T-helper 17 cell (primary cell): Measurements from ENCODE around the gene ENTREP1. TPM values are rescaled to one million over a fixed set of nuclear protein-coding genes. Genes with fewer than 3 reads are reported as not detected.

Experiments
- ATAC-seq: fragments of 150-1000 bp; cut with Tn5 transposase; 2 replicates; pipeline ENCODE4 v1.10.0; 2021; ENCODE audit warnings: mild to moderate bottlenecking, moderate library complexity
- DNase-seq, 3 donors: peaks; one replicate each; pipeline versions ENCODE4 v3.0.0 to v3.0.0-alpha.2; 2020 to 2021
- H3K9me3 ChIP-seq: one replicate; pipeline ENCODE4 v1.7.0; 2013; ENCODE audit warnings: low read length, mild to moderate bottlenecking; ENCODE audit not compliant: control insufficient read depth, poor library complexity, severe bottlenecking
- H3K27ac Mint-ChIP-seq: one replicate; pipeline ENCODE4 v1.8.0; 2022; ENCODE audit warnings: mild to moderate bottlenecking, moderate library complexity, mixed read lengths
- H3K27me3 Mint-ChIP-seq: one replicate; pipeline ENCODE4 v1.8.0; 2022; ENCODE audit warnings: mixed read lengths
- H3K36me3 Mint-ChIP-seq: one replicate; pipeline ENCODE4 v1.8.0; 2022; ENCODE audit warnings: low read depth, mixed read lengths
- H3K4me1 Mint-ChIP-seq: one replicate; pipeline ENCODE4 v1.8.0; 2022; ENCODE audit warnings: mild to moderate bottlenecking, mixed read lengths
- H3K4me3 Mint-ChIP-seq: one replicate; pipeline ENCODE4 v1.8.0; 2022; ENCODE audit warnings: mild to moderate bottlenecking, moderate library complexity, mixed read lengths
- total RNA-seq, 4 donors: library from RNA in 2 of 4; stranded (reverse) in 2 of 4; gene quantifications; one replicate each; pipeline ENCODE4 v1.2.3 and lab custom pipeline; 2022 to 2026

Gene ENTREP1
- total RNA-seq, 2 donors from 2014 or later: 0.77 TPM; not detected in 1

- DNase-seq (no peak), ATAC-seq (no peak)
- no peaks in the 10 kb centered on the region for H3K9me3 ChIP-seq
- Mint-ChIP-seq H3K27me3 (peaks cover 21% of the 10 kb centered on the region), H3K4me1 (no peaks in the 10 kb centered on the region), H3K4me3 (no peak overlapping the region), H3K27ac (no peak overlapping the region), H3K36me3 (no peaks in the 10 kb centered on the region)
These were observed 32.8 kb downstream of the ENTREP1 start for GRCh38 chr9:69357821-69358220.

GRCh38 chr9:69363191-69363590 is 38.2 kb downstream of the ENTREP1 start:
- DNase-seq: no peak
- Mint-ChIP-seq H3K4me1 (no peaks in the 10 kb centered on the region), H3K27me3 (peaks cover 35% of the 10 kb centered on the region), H3K27ac (no peak overlapping the region), H3K36me3 (no peaks in the 10 kb centered on the region), H3K4me3 (no peak overlapping the region)
- H3K9me3 ChIP-seq: no peaks in the 10 kb centered on the region
- ATAC-seq: no peak

- no peaks in the 10 kb centered on the region for H3K36me3 Mint-ChIP-seq
- ATAC-seq: no peak
- peaks cover 44% of the 10 kb centered on the region for H3K27me3 Mint-ChIP-seq
- no peaks in the 10 kb centered on the region for H3K4me1 Mint-ChIP-seq
- no peak overlapping the region for H3K27ac Mint-ChIP-seq
- H3K4me3 Mint-ChIP-seq: no peak overlapping the region
- no peaks in the 10 kb centered on the region for H3K9me3 ChIP-seq
- DNase-seq: no peak
These were observed 39.6 kb downstream of the ENTREP1 start for GRCh38 chr9:69364510-69365150.

- H3K4me3 Mint-ChIP-seq: no peak overlapping the region
- H3K27ac Mint-ChIP-seq: no peak overlapping the region
- H3K9me3 ChIP-seq: no peaks in the 10 kb centered on the region
- no peaks in the 10 kb centered on the region for H3K36me3 Mint-ChIP-seq
- DNase-seq (no peak), ATAC-seq (no peak)
- H3K27me3 Mint-ChIP-seq: peaks cover 43% of the 10 kb centered on the region
- H3K4me1 Mint-ChIP-seq: no peaks in the 10 kb centered on the region
These were observed 45.4 kb downstream of the ENTREP1 start for GRCh38 chr9:69370430-69370829.

GRCh38 chr9:69371001-69371400 is 46.0 kb downstream of the ENTREP1 start:
- no peak overlapping the region for H3K4me3 Mint-ChIP-seq
- DNase-seq (no peak), ATAC-seq (no peak)
- no peaks in the 10 kb centered on the region for H3K4me1 Mint-ChIP-seq
- H3K27me3 Mint-ChIP-seq: peaks cover 40% of the 10 kb centered on the region
- no peak overlapping the region for H3K27ac Mint-ChIP-seq
- no peaks in the 10 kb centered on the region for H3K36me3 Mint-ChIP-seq
- H3K9me3 ChIP-seq: no peaks in the 10 kb centered on the region

- peaks cover 52% of the 10 kb centered on the region for H3K27me3 Mint-ChIP-seq
- ATAC-seq (no peak), DNase-seq (no peak)
- H3K36me3 Mint-ChIP-seq: no peaks in the 10 kb centered on the region
- no peak overlapping the region for H3K27ac Mint-ChIP-seq
- H3K4me3 Mint-ChIP-seq: no peak overlapping the region
- no peaks in the 10 kb centered on the region for H3K9me3 ChIP-seq
- H3K4me1 Mint-ChIP-seq: no peaks in the 10 kb centered on the region
These were observed 51.6 kb downstream of the ENTREP1 start for GRCh38 chr9:69376651-69377050.

- ATAC-seq (no peak), DNase-seq (no peak)
- peaks cover 58% of the 10 kb centered on the region for H3K27me3 Mint-ChIP-seq
- H3K4me1 Mint-ChIP-seq: no peaks in the 10 kb centered on the region
- no peak overlapping the region for H3K4me3 Mint-ChIP-seq
- H3K36me3 Mint-ChIP-seq: no peaks in the 10 kb centered on the region
- peak overlapping the region; percentile 43 for H3K27ac Mint-ChIP-seq
- H3K9me3 ChIP-seq: no peaks in the 10 kb centered on the region
These were observed 52.3 kb downstream of the ENTREP1 start for GRCh38 chr9:69377291-69377690.

GRCh38 chr9:69377981-69378380 is 53.0 kb downstream of the ENTREP1 start:
- DNase-seq: no peak
- ATAC-seq: no peak
- Mint-ChIP-seq H3K4me1 (no peaks in the 10 kb centered on the region), H3K36me3 (no peaks in the 10 kb centered on the region), H3K4me3 (no peak overlapping the region), H3K27ac (peak overlapping the region; percentile 43), H3K27me3 (peaks cover 60% of the 10 kb centered on the region)
- H3K9me3 ChIP-seq: no peaks in the 10 kb centered on the region

- H3K9me3 ChIP-seq: no peaks in the 10 kb centered on the region
- Mint-ChIP-seq H3K27me3 (peaks cover 65% of the 10 kb centered on the region), H3K36me3 (no peaks in the 10 kb centered on the region), H3K4me3 (no peak overlapping the region), H3K27ac (no peak overlapping the region), H3K4me1 (no peaks in the 10 kb centered on the region)
- DNase-seq: no peak
- no peak for ATAC-seq
These were observed 54.4 kb downstream of the ENTREP1 start for GRCh38 chr9:69379270-69379982.

- H3K9me3 ChIP-seq: no peaks in the 10 kb centered on the region
- DNase-seq: no peak
- Mint-ChIP-seq H3K27ac (no peak overlapping the region), H3K4me3 (no peak overlapping the region), H3K27me3 (peaks cover 57% of the 10 kb centered on the region), H3K36me3 (no peaks in the 10 kb centered on the region), H3K4me1 (no peaks in the 10 kb centered on the region)
- ATAC-seq: no peak
These were observed 55.3 kb downstream of the ENTREP1 start for GRCh38 chr9:69380301-69380700.

GRCh38 chr9:69380811-69381210 is 55.8 kb downstream of the ENTREP1 start:
- H3K4me1 Mint-ChIP-seq: no peaks in the 10 kb centered on the region
- no peaks in the 10 kb centered on the region for H3K9me3 ChIP-seq
- H3K36me3 Mint-ChIP-seq: no peaks in the 10 kb centered on the region
- H3K27me3 Mint-ChIP-seq: peaks cover 57% of the 10 kb centered on the region
- no peak overlapping the region for H3K4me3 Mint-ChIP-seq
- DNase-seq (no peak), ATAC-seq (no peak)
- H3K27ac Mint-ChIP-seq: no peak overlapping the region

- H3K9me3 ChIP-seq: no peaks in the 10 kb centered on the region
- Mint-ChIP-seq H3K27ac (no peak overlapping the region), H3K36me3 (no peaks in the 10 kb centered on the region), H3K4me1 (no peaks in the 10 kb centered on the region), H3K4me3 (no peak overlapping the region), H3K27me3 (peaks cover 64% of the 10 kb centered on the region)
- DNase-seq (no peak), ATAC-seq (no peak)
These were observed 57.1 kb downstream of the ENTREP1 start for GRCh38 chr9:69382135-69382534.

GRCh38 chr9:69385581-69386033 is 60.6 kb downstream of the ENTREP1 start:
- ATAC-seq: no peak
- no peak overlapping the region for H3K27ac Mint-ChIP-seq
- H3K36me3 Mint-ChIP-seq: no peaks in the 10 kb centered on the region
- no peaks in the 10 kb centered on the region for H3K4me1 Mint-ChIP-seq
- no peak for DNase-seq
- peaks cover 54% of the 10 kb centered on the region for H3K27me3 Mint-ChIP-seq
- no peaks in the 10 kb centered on the region for H3K9me3 ChIP-seq
- H3K4me3 Mint-ChIP-seq: no peak overlapping the region

GRCh38 chr9:69386651-69387050 is 61.6 kb downstream of the ENTREP1 start:
- Mint-ChIP-seq H3K36me3 (no peaks in the 10 kb centered on the region), H3K27me3 (peaks cover 47% of the 10 kb centered on the region), H3K4me3 (no peak overlapping the region), H3K4me1 (no peaks in the 10 kb centered on the region), H3K27ac (no peak overlapping the region)
- ATAC-seq (no peak), DNase-seq (no peak)
- H3K9me3 ChIP-seq: no peaks in the 10 kb centered on the region
